NCI-H446 treated with DMSO at 0.1 percent for 48 hours (cell line): ENCODE measurements around the gene TFPI.
A peak's percentile ranks its signal among the peaks of the same experiment; 100 is the strongest.

Experiments
- DNase-seq: peaks from one replicate; lab custom pipeline; 2025; lab: John Stamatoyannopoulos, UW

TFPI gene

GRCh38 chr2:187504312-187504921, 49.8 kb downstream of the TFPI start:
- no peak for DNase-seq

GRCh38 chr2:187503700-187504099, 50.5 kb downstream of the TFPI start:
- DNase-seq: no peak

GRCh38 chr2:187502467-187502866, 51.8 kb downstream of the TFPI start:
- DNase-seq: no peak

- no peak for DNase-seq
Observed at GRCh38 chr2:187500585-187501359, 53.5 kb downstream of the TFPI start.

GRCh38 chr2:187499941-187500532, 54.2 kb downstream of the TFPI start:
- DNase-seq: peak; percentile 17

- no peak for DNase-seq
Observed at GRCh38 chr2:187497858-187498463, 56.3 kb downstream of the TFPI start.

DNA sequence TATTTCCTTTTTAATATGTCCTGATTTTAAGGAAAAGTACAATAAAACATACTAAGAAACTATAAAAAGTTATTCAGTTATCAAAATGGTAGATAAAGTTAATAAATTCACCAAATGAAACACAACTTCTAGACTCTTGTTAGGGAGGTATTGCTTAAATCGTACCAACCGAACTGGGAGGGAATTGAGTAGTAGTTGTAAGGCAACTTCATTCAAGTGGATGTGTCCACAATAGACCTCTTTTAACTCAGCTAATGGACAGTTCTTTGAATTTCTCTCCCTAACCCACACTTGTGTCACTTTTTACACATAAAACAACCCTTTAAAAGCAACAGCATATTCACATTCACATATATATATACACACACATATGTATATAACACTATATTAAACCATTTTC, 57.1 kb downstream of the TFPI start:
- no peak for DNase-seq

- no peak for DNase-seq
Observed at GRCh38 chr2:187495324-187495723, 58.9 kb downstream of the TFPI start.

DNA sequence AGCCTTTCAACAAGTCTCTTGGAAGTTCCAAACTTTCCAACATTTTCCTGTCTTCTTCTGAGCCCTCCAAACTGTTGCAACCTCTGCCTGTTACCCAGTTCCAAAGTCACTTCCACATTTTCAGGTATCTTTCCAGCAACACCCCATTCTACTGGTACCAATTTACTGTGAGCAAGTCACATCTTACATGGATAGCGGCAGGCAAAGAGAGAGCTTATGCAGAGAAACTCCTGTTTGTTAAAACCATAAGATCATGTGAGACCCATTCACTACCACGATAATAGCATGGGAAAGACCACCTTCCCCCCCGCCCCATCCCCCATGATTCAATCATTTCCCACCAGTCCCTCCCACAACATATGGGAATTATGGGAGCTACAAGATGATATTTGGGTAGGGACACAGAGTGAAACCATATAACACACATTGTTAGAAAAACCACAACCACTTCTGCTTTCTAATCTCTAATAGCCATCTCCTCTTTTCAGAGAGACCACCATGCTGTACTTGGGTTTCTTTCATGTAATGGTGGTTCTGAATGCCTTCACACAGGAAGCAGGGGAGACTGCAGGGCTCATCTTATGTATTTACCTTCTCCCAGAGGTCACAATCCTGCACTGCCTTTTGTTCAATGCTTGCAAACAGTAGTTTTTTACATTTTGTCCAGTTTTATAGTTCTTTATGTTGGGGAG, 60.2 kb downstream of the TFPI start:
- DNase-seq: no peak

DNA sequence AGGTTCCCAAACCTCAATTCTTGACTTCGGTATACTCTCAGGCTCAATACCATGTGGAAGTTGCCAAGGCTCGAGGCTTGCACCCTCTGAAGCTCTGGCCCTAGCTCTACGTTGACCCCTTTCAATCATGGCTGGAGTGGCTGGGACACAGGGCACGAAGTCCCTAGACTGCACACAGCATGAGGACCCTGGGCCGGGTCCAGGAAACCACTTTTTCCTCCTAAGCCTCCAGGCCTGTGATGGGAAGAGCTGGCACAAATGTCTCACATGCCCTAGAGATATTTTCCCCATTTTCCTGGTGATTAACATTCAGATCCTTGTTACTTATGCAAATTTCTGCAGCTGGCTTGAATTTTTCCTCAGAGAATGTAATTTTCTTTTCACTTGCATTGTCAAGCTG, 61.1 kb downstream of the TFPI start:
- DNase-seq: no peak

DNA sequence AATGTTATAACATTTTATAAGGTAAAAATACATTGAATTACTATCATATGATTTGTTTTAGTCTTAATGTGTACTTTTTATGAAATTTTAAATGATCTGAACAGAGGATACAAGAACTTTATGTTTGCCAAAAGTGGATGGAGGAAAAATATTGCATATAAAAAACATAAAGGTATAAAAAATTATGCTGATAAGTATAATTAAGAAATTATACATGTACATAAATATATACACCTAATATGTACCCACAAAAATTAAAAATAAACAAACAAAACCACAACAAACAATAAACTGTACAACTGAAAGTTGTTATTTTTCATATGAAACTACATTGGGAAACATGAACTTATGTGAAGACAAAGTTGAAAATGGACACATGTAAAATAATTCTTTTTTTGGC, 68.0 kb downstream of the TFPI start:
- DNase-seq: no peak

GRCh38 chr2:187485523-187485922, 68.7 kb downstream of the TFPI start:
- no peak for DNase-seq

DNA sequence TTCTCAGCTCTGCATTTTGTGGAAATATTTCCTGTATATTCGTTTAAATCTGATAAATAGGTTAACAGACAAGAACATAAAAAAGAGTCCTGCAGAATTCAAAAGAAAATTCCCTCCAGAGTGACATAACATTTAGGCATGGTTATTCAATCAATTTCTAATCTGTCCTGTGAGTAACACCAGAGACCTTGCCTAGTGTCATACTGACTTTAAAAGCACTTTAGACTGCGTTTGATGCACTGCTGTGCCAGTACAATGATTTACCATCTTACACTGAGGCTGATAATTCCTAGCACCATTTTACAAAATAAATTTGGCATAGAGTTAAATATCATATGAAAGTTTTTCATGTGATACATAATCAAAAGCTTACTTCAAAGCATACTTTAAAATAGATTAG, 70.7 kb downstream of the TFPI start:
- no peak for DNase-seq

- DNase-seq: no peak
Observed at GRCh38 chr2:187482796-187483195, 71.4 kb downstream of the TFPI start.

DNA sequence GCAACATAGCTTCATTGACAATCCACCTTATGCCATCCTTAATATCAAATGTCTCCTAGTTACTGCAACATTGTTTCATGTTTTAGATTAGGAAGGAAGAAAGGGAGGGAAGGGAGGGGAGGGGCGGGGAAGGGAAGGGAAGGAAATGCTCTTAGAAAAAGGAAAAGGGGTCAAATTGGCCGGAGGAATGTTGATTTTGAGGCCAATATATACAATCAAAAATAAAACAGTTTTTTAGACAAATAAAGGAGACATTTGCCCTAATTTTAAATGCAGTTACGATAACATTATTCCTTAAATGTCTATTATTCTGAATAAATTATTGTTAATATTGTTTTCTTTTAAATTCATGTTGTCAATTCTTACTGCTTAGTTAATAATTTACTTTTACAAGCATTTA, 72.7 kb downstream of the TFPI start:
- DNase-seq: no peak

DNA sequence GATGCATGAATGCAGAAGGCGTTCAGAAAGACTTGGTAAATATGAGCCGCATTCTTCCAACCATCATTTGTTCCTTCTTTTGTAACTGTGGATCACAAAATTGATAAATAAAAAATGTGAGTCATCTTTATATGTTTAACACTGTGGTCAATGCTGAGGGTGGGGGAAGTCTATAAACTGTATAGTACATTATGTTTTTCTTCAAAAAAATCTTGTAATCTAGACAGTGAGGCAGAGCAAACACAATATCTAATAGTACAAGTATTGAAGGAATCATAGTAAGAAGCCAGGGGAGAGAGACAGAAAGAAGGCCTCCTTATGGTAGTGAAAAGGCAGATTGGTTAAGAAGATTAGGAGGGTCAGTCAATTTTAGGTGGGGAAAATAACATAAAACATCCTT, 75.5 kb downstream of the TFPI start:
- no peak for DNase-seq

DNA sequence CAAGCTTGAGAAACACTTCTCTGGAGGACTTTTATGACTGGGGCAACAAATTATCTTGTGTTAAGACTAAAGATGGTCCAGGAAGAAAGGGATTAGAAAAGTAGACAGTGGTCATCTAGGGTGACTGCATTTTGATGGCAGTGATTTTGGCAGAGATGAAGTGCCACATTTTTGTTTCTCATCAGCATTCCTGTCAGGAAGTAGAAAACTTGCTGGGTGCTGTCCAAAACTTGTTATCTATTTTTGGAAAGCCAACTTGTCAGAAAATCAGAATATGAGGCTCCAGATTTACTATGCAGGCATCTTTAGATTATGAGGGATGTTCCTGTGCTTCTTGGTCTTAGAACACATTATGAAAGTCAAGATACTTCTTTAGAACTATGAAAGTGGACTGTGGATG, 77.2 kb downstream of the TFPI start:
- DNase-seq: no peak

DNA sequence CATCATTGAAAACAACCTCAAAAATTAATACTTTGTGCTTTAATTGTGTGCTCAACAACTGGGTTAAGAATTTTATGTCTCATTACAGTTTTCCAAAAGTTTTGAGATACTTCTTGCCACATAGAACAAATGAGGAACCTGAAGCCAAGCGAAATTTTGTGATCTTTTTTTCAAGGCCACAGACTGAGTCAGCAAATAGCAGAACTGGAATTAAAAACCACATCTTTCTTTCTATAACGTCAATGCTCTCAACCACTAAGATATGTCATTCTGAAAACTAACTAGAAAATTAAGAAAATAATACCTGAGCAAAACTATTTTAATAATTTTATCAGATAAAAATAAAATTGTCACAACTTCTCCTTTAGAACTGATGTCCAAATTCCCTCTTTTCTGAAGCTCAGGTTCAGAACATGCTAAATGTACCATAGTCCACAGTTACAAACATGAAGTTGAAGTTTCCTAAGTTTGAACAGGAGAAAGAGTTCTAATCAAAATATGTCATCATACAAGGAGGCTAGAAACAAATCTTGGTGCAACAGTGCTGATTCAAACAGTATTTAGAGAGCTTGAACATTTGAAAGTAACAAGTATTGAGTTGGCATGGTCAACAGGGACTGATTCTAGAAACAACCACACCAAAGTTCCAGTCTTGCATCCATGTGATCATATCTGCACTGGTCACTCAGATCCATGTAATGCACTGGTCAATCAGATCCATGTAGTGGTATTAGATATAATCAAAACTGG, 78.6 kb downstream of the TFPI start:
- no peak for DNase-seq

GRCh38 chr2:187470698-187471097, 83.5 kb downstream of the TFPI start:
- DNase-seq: no peak

DNA sequence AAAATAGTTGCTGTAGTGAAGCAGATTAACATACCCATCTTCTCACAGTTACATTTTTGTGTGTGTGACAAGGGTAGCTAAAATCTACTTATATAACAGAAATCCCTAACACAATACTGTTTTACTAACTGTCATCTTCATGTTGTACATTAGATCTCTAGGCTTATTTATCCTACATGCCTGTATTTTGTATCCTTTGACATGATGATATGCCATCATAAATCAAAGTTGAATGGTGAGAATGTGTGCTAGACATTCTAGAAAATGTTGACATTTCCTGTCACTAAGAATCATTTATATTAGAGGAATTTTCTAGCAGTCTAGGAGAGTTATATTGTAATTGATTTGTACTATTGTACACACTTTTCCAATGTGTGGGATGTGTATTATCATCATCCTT, 84.7 kb downstream of the TFPI start:
- DNase-seq: no peak

GRCh38 chr2:187468262-187468661, 86.0 kb downstream of the TFPI start:
- no peak for DNase-seq
